Measurements from ENCODE around the gene C1GALT1. TPM values are rescaled to one million over a fixed set of nuclear protein-coding genes. Genes with fewer than 3 reads are reported as not detected.
"Not testable (repeated sequence)": the region's sequence is repeated elsewhere in the genome, so short reads cannot be mapped to it uniquely, and the experiment has no call there.

The C1GALT1 gene
- total and polyA plus RNA-seq, 9 donors, result 13.0 to 19.7 (median 15.2) TPM

- H3K4me3 ChIP-seq (ENCODE audit: low read length); DNase-seq; H3K9me3 ChIP-seq (replicated peaks; ENCODE audit: control insufficient read depth, low read depth, low read length); H3K4me1 ChIP-seq (ENCODE audit: control insufficient read depth, insufficient read depth, low read length); H3K27ac ChIP-seq (ENCODE audit: low read length); H3K36me3 ChIP-seq (ENCODE audit: control insufficient read depth, insufficient read depth, low read length); H3K27me3 ChIP-seq (ENCODE audit: control insufficient read depth, insufficient read depth, low read length): not testable (repeated sequence)
- WGBS (ENCODE audit: insufficient coverage), result no CpG with 5 or more reads among the region's 4 CpGs
These were observed 10.7 kb downstream of the C1GALT1 start for GRCh38 chr7:7192798-7193788.

GRCh38 chr7:7199592-7199991, 17.2 kb downstream of the C1GALT1 start:
- WGBS (ENCODE audit: insufficient coverage), result no CpG with 5 or more reads among the region's 3 CpGs

GRCh38 chr7:7200255-7200654, 17.9 kb downstream of the C1GALT1 start:
- not testable (repeated sequence) for H3K27ac ChIP-seq (ENCODE audit: low read length); H3K27me3 ChIP-seq (ENCODE audit: control insufficient read depth, insufficient read depth, low read length); H3K4me1 ChIP-seq (ENCODE audit: control insufficient read depth, insufficient read depth, low read length); DNase-seq; H3K36me3 ChIP-seq (ENCODE audit: control insufficient read depth, insufficient read depth, low read length); H3K4me3 ChIP-seq (ENCODE audit: low read length); H3K9me3 ChIP-seq (replicated peaks; ENCODE audit: control insufficient read depth, low read depth, low read length)
- WGBS (ENCODE audit: insufficient coverage), result 100% methylated on average over 1 of the region's 3 CpGs

More at GRCh38 chr7:7199592-7199991, 17.2 kb downstream of the C1GALT1 start:
- not testable (repeated sequence) for H3K36me3 ChIP-seq (ENCODE audit: control insufficient read depth, insufficient read depth, low read length); H3K27me3 ChIP-seq (ENCODE audit: control insufficient read depth, insufficient read depth, low read length); H3K4me1 ChIP-seq (ENCODE audit: control insufficient read depth, insufficient read depth, low read length); H3K9me3 ChIP-seq (replicated peaks; ENCODE audit: control insufficient read depth, low read depth, low read length); H3K27ac ChIP-seq (ENCODE audit: low read length); DNase-seq; H3K4me3 ChIP-seq (ENCODE audit: low read length)

GRCh38 chr7:7201578-7202374, 19.4 kb downstream of the C1GALT1 start:
- no peak overlapping the region for H3K27ac ChIP-seq (ENCODE audit: low read length)

GRCh38 chr7:7202375-7202720, 20.0 kb downstream of the C1GALT1 start:
- no CpG with 5 or more reads among the region's 1 CpG for WGBS (ENCODE audit: insufficient coverage)
- Histone ChIP-seq H3K4me1 (ENCODE audit: control insufficient read depth, insufficient read depth, low read length) (no peaks in the 10 kb centered on the region), H3K9me3 (replicated peaks; ENCODE audit: control insufficient read depth, low read depth, low read length) (peaks cover 2% of the 10 kb centered on the region), H3K36me3 (ENCODE audit: control insufficient read depth, insufficient read depth, low read length) (no peaks in the 10 kb centered on the region), H3K27me3 (ENCODE audit: control insufficient read depth, insufficient read depth, low read length) (no peaks in the 10 kb centered on the region), H3K27ac (ENCODE audit: low read length) (no peak overlapping the region), H3K4me3 (ENCODE audit: low read length) (no peak overlapping the region)
- no peak for DNase-seq

More at GRCh38 chr7:7201578-7202374, 19.4 kb downstream of the C1GALT1 start:
- Histone ChIP-seq H3K4me3 (ENCODE audit: low read length) (no peak overlapping the region), H3K27me3 (ENCODE audit: control insufficient read depth, insufficient read depth, low read length) (no peaks in the 10 kb centered on the region), H3K4me1 (ENCODE audit: control insufficient read depth, insufficient read depth, low read length) (no peaks in the 10 kb centered on the region), H3K36me3 (ENCODE audit: control insufficient read depth, insufficient read depth, low read length) (no peaks in the 10 kb centered on the region), H3K9me3 (replicated peaks; ENCODE audit: control insufficient read depth, low read depth, low read length) (peaks cover 2% of the 10 kb centered on the region)
- WGBS (ENCODE audit: insufficient coverage), result 51% methylated on average over 8 of the region's 15 CpGs
- peak; percentile 6 for DNase-seq

DNA sequence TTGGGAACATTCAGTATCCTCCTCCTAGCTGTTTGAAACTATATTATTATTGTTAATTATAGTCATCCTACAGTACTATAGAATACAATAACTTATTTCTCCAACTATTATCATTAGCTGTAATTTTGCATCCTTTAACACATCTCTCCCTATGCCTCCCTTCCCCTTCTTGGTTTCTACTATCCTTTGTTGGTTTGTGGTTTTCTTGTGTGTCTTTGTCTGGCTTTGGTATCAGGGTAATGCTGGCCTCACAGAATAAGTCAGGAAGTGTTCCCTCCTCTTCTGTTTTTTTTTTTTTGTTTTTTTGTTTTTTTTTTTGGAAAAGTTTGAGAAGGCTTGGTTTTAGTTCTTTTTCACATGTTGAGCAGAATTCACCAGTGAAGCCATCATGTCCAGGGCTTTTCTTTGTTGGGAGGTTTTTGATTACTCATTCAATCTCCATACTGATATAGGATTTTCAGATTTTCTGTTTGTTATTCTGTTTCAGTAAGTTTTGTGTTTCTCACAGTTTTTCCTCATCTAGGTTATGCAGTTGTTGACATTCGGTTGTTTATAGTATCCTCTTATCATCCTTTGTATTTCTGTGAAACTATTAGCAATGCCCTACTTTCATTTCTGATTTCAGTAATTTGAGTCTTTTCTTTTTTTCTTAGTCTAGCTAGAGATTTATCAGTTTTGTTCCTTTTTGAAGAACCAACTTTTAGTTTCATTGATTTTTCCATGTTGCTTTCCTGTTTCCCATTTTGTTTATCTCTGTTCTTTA, 21.6 kb downstream of the C1GALT1 start:
- H3K4me1 ChIP-seq (ENCODE audit: control insufficient read depth, insufficient read depth, low read length), result no peaks in the 10 kb centered on the region
- no peak overlapping the region for H3K4me3 ChIP-seq (ENCODE audit: low read length)
- H3K9me3 ChIP-seq (replicated peaks; ENCODE audit: control insufficient read depth, low read depth, low read length), result peaks cover 2% of the 10 kb centered on the region
- H3K27ac ChIP-seq (ENCODE audit: low read length), result no peak overlapping the region
- WGBS (ENCODE audit: insufficient coverage), result no CpG with 5 or more reads among the region's 1 CpG
- no peak for DNase-seq
- no peaks in the 10 kb centered on the region for H3K27me3 ChIP-seq (ENCODE audit: control insufficient read depth, insufficient read depth, low read length)
- H3K36me3 ChIP-seq (ENCODE audit: control insufficient read depth, insufficient read depth, low read length), result no peaks in the 10 kb centered on the region

GRCh38 chr7:7207876-7208275, 25.5 kb downstream of the C1GALT1 start:
- H3K4me1 ChIP-seq (ENCODE audit: control insufficient read depth, insufficient read depth, low read length), result no peaks in the 10 kb centered on the region
- peaks cover 2% of the 10 kb centered on the region for H3K36me3 ChIP-seq (ENCODE audit: control insufficient read depth, insufficient read depth, low read length)
- DNase-seq, result no peak
- H3K27me3 ChIP-seq (ENCODE audit: control insufficient read depth, insufficient read depth, low read length), result no peaks in the 10 kb centered on the region
- H3K4me3 ChIP-seq (ENCODE audit: low read length), result no peak overlapping the region
- no peaks in the 10 kb centered on the region for H3K9me3 ChIP-seq (replicated peaks; ENCODE audit: control insufficient read depth, low read depth, low read length)
- WGBS (ENCODE audit: insufficient coverage), result no CpG with 5 or more reads among the region's 4 CpGs
- no peak overlapping the region for H3K27ac ChIP-seq (ENCODE audit: low read length)

DNA sequence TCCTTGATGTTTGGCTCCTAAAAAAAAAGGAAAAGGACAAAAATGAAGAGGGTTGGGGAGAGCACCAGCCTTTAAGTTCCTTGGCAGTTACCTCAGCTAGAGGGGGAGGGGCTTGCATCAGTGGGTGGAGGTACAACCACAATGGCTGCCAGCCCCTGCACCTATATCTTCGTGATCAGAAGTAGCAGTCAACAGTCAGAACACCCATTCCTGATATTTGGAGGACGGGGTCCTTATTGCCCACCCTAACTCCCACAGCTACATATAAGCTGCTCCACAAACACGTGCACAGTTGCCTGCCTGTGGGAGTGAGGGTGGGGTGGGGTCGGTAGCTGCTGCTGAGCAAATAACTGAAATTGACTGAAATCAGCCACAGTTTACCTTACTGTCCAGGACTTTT, 26.2 kb downstream of the C1GALT1 start:
- Histone ChIP-seq H3K4me1 (ENCODE audit: control insufficient read depth, insufficient read depth, low read length) (no peaks in the 10 kb centered on the region), H3K9me3 (replicated peaks; ENCODE audit: control insufficient read depth, low read depth, low read length) (no peaks in the 10 kb centered on the region), H3K36me3 (ENCODE audit: control insufficient read depth, insufficient read depth, low read length) (peaks cover 2% of the 10 kb centered on the region), H3K27me3 (ENCODE audit: control insufficient read depth, insufficient read depth, low read length) (no peaks in the 10 kb centered on the region), H3K27ac (ENCODE audit: low read length) (no peak overlapping the region), H3K4me3 (ENCODE audit: low read length) (no peak overlapping the region)
- WGBS (ENCODE audit: insufficient coverage), result no CpG with 5 or more reads among the region's 4 CpGs
- no peak for DNase-seq

DNA sequence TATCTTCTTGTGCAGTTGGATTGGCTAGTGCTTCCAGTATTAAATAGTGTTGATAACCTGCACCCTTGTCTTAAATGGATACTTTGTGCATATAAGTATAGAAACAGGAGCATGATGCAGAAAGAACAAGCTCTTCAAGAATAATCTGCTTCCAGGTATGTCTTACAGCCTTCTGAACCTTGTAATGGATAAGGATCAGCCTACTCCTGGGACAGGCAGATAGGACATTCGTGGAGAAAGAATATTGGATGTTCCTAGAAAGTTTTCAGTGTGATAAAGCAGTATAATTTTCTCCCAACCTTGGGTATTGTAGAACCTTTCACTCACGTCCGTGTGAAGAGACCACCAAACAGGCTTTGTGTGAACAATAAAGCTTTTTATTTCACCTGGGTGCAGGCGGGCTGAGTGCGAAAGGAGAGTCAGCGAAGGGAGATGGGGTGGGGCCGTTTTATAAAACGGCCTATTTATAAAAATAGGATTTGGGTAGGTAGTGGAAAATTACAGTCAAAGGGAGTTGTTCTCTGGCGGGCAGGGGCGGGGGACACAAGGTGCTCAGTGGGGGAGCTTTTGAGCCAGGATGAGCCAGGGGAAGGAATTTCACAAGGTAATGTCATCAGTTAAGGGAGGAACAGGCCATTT, 27.2 kb downstream of the C1GALT1 start:
- no peak overlapping the region for H3K4me3 ChIP-seq (ENCODE audit: low read length)
- no peak overlapping the region for H3K27ac ChIP-seq (ENCODE audit: low read length)
- DNase-seq, result no peak
- H3K36me3 ChIP-seq (ENCODE audit: control insufficient read depth, insufficient read depth, low read length), result peaks cover 2% of the 10 kb centered on the region
- WGBS (ENCODE audit: insufficient coverage), result 80% methylated on average over 10 of the region's 10 CpGs
- H3K27me3 ChIP-seq (ENCODE audit: control insufficient read depth, insufficient read depth, low read length), result no peaks in the 10 kb centered on the region
- no peaks in the 10 kb centered on the region for H3K4me1 ChIP-seq (ENCODE audit: control insufficient read depth, insufficient read depth, low read length)
- no peaks in the 10 kb centered on the region for H3K9me3 ChIP-seq (replicated peaks; ENCODE audit: control insufficient read depth, low read depth, low read length)
